Hepatocyte (in vitro differentiated cells): Measurements from ENCODE around the gene PI4KB. TPM values are rescaled to one million over a fixed set of nuclear protein-coding genes. Genes with fewer than 3 reads are reported as not detected.

Experiments
- DNase-seq: peaks from one replicate; pipeline ENCODE4 v3.0.0-alpha.2; 2016; ENCODE audit warnings: low spot score
- H2AFZ ChIP-seq: fragments of 200-600 bp; sonication (generic); 2 replicates; pipeline ENCODE4 v1.6.0; 2016; ENCODE audit warnings: antibody characterized with exemption, mild to moderate bottlenecking
- H3K27ac ChIP-seq: fragments of 200-600 bp; sonication (generic); 2 replicates; pipeline ENCODE4 v1.5.1; 2016; ENCODE audit warnings: mild to moderate bottlenecking
- H3K27me3 ChIP-seq: fragments of 200-600 bp; sonication (generic); 2 replicates; pipeline ENCODE4 v1.6.1; 2016
- H3K36me3 ChIP-seq: fragments of 200-600 bp; sonication (generic); replicated peaks from 2 replicates; pipeline ENCODE4 v1.5.1; 2016; ENCODE audit warnings: low read depth; ENCODE audit not compliant: insufficient read depth
- H3K4me1 ChIP-seq: fragments of 200-600 bp; sonication (generic); 2 replicates; pipeline ENCODE4 v1.5.1; 2016; ENCODE audit warnings: mild to moderate bottlenecking, moderate library complexity; ENCODE audit not compliant: insufficient read depth
- H3K4me2 ChIP-seq: fragments of 200-600 bp; sonication (generic); 2 replicates; pipeline ENCODE4 v1.6.0; 2016
- H3K4me3 ChIP-seq: fragments of 200-600 bp; sonication (generic); 2 replicates; pipeline ENCODE4 v1.5.1; 2016; ENCODE audit warnings: mild to moderate bottlenecking
- H3K79me2 ChIP-seq: fragments of 200-600 bp; sonication (generic); 2 replicates; pipeline ENCODE4 v1.6.0; 2017; ENCODE audit warnings: mild to moderate bottlenecking
- H3K9me2 ChIP-seq: fragments of 200-600 bp; sonication (generic); replicated peaks from 2 replicates; pipeline ENCODE4 v1.6.0; 2017; ENCODE audit warnings: mild to moderate bottlenecking; ENCODE audit not compliant: insufficient read depth
- H3K9me3 ChIP-seq: fragments of 200-600 bp; sonication (generic); 2 replicates; pipeline ENCODE4 v1.5.1; 2016; ENCODE audit warnings: low read depth, mild to moderate bottlenecking
- H4K20me1 ChIP-seq: fragments of 200-600 bp; sonication (generic); 2 replicates; pipeline ENCODE4 v1.6.0; 2016; ENCODE audit warnings: mild to moderate bottlenecking; ENCODE audit not compliant: insufficient read depth, poor library complexity, severe bottlenecking
- EZH2 ChIP-seq: fragments of 200-600 bp; sonication (generic); IDR thresholded peaks from 2 replicates; pipeline ENCODE4 v1.6.1; 2016; ENCODE audit warnings: antibody characterized with exemption, mild to moderate bottlenecking, borderline replicate concordance
- EZH2phosphoT487 ChIP-seq: fragments of 200-600 bp; sonication (generic); IDR thresholded peaks from one replicate; pipeline ENCODE4 v1.6.1; 2018; ENCODE audit warnings: antibody characterized with exemption, mild to moderate bottlenecking, low read depth, moderate library complexity; ENCODE audit not compliant: unreplicated experiment, severe bottlenecking
- WGBS: methylation state at CpG from one replicate; pipeline ENCODE4 v1.1.6; 2016; ENCODE audit warnings: low lambda C conversion rate; ENCODE audit errors: missing lambda C conversion rate; 5-methylcytosine and 5-hydroxymethylcytosine counted together
- polyA plus RNA-seq: library from polyadenylated mRNA; unstranded; fragments of >200 nt; fragmentation: Nextera tagmentation; extraction: Ambion mirVana; gene quantifications from 2 replicates; pipeline ENCODE4 v1.2.1, GENCODE V29; 2016
- total RNA-seq: library from RNA; depleted of rRNA; stranded (reverse); fragments of >200 nt; gene quantifications from 2 replicates; pipeline ENCODE4 v1.2.3, GENCODE V29; 2014
- TF ChIP-seq, protein P1 (sequence below): fragments of 200-600 bp; sonication (generic); IDR thresholded peaks from 2 replicates; pipeline ENCODE4 v1.5.1; 2016; ENCODE audit warnings: antibody characterized with exemption, mild to moderate bottlenecking; ENCODE audit not compliant: poor library complexity

Gene PI4KB
- total and polyA plus RNA-seq, 2 experiments from 2014 or later: 49.9 to 55.1 TPM

DNA sequence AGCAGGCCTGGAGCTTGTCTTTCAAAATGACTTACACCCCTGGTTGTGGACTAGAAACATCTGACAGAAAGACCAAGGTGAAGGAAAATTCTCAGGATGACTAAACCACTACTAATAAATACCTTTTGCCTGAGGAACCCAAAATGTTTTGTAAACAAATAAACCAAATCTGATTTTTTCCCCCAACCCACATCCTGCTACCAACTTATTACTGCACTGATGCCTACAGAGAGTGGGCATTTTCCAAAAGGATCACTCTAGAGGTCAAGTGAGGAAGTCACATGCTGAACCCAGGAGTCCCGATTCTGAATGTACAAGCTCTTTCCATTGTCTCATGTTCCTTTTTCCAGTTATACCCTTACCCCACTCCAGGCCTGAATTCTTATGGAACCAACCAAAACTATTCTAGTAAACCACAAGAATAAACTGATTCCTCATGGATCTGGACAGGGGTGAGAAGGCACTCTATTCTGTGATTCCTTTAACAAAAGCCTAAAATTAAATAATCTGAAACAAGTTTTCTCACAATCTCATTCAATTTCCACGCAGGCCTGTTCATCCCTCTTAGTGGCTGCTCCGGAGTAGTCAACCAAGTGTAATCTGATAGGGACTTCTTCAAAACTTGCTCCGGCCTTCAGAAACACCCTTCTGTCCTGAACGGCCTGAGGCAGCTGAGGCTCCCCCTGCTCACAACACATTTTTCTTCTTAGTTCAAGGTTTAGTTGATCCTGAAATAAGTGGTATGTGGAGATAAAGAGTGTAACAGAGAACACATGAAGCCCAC is 1.4 kb downstream of the PI4KB start:
- Histone ChIP-seq H3K36me3 (no peaks in the 10 kb centered on the region), H3K27me3 (no peaks in the 10 kb centered on the region), H2AFZ (no peak overlapping the region), H3K9me2 (no peaks in the 10 kb centered on the region), H3K4me3 (peak overlapping the region; percentile 65), H3K4me2 (peak overlapping the region; percentile 79), H3K9me3 (no peaks in the 10 kb centered on the region), H4K20me1 (no peaks in the 10 kb centered on the region), H3K79me2 (peaks cover 60% of the 10 kb centered on the region), H3K4me1 (peaks cover 18% of the 10 kb centered on the region), H3K27ac (peak overlapping the region; percentile 96)
- WGBS: 29% methylated on average over 5 of the region's 5 CpGs
- TF ChIP-seq EZH2 (no peak), EZH2phosphoT487 (no peak)
- TF ChIP-seq, protein P1, sequence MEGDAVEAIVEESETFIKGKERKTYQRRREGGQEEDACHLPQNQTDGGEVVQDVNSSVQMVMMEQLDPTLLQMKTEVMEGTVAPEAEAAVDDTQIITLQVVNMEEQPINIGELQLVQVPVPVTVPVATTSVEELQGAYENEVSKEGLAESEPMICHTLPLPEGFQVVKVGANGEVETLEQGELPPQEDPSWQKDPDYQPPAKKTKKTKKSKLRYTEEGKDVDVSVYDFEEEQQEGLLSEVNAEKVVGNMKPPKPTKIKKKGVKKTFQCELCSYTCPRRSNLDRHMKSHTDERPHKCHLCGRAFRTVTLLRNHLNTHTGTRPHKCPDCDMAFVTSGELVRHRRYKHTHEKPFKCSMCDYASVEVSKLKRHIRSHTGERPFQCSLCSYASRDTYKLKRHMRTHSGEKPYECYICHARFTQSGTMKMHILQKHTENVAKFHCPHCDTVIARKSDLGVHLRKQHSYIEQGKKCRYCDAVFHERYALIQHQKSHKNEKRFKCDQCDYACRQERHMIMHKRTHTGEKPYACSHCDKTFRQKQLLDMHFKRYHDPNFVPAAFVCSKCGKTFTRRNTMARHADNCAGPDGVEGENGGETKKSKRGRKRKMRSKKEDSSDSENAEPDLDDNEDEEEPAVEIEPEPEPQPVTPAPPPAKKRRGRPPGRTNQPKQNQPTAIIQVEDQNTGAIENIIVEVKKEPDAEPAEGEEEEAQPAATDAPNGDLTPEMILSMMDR: no peak
- DNase-seq: no peak

DNA sequence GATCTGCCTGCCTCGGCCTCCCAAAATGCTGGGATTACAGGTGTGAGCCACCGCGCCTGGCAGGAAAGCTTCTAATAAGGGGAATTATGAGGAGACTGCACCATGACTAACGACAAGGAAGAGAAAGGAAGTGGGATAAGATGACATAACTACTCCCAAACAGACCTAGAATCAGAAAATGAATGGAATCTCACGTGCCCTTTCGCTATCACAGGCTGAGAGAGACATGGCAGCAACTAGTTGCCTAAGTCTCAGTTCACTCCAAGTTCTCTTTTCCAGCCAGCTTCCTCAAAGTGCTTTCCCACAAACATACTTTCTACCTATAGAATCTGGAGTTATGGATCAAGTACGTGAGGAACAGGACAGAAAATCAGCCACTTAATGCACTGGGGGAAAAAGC is 2.0 kb downstream of the PI4KB start:
- Histone ChIP-seq H4K20me1 (no peaks in the 10 kb centered on the region), H3K27ac (peak overlapping the region; percentile 96), H3K9me3 (no peaks in the 10 kb centered on the region), H3K4me2 (peak overlapping the region; percentile 79), H3K36me3 (no peaks in the 10 kb centered on the region), H3K4me3 (no peak overlapping the region), H3K27me3 (no peaks in the 10 kb centered on the region), H3K4me1 (peaks cover 18% of the 10 kb centered on the region), H3K9me2 (no peaks in the 10 kb centered on the region), H3K79me2 (peaks cover 66% of the 10 kb centered on the region), H2AFZ (no peak overlapping the region)
- 88% methylated on average over 7 of the region's 7 CpGs for WGBS
- TF ChIP-seq, protein P1: no peak
- TF ChIP-seq EZH2: no peak
- no peak for TF ChIP-seq EZH2phosphoT487
- no peak for DNase-seq

DNA sequence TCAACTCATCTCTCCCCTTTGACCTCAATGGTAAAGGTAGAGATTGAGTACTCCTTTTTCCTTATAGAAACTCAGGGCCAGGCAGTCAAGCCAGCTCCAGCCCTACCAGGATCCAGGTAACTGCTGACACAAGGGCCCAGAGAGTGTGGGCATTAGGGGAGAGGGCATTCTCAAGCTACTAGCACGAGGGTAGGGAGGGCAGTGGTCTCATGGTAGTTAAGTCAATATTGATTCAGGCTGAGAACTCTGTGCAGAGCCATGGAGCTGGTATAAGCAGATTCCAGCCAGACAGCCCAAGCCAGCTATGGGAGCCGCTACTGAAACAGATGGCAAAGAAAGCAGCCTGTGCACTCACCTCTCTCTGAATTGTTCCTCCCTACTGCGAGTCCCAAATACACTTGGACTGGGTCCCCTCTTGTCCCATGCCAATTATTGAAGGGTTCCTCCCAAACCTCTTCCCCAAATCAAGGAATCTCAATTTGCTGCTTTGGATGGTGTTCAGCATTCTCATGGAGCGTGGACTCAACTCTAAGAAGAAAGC is 2.8 kb downstream of the PI4KB start:
- Histone ChIP-seq H3K9me3 (no peaks in the 10 kb centered on the region), H3K27ac (no peak overlapping the region), H3K4me3 (no peak overlapping the region), H2AFZ (no peak overlapping the region), H3K4me1 (peaks cover 18% of the 10 kb centered on the region), H3K9me2 (no peaks in the 10 kb centered on the region), H4K20me1 (no peaks in the 10 kb centered on the region), H3K27me3 (no peaks in the 10 kb centered on the region), H3K36me3 (no peaks in the 10 kb centered on the region), H3K79me2 (peaks cover 71% of the 10 kb centered on the region), H3K4me2 (no peak overlapping the region)
- WGBS: 88% methylated on average over 4 of the region's 4 CpGs
- TF ChIP-seq EZH2phosphoT487 (no peak), EZH2 (no peak)
- TF ChIP-seq, protein P1: no peak
- no peak for DNase-seq
